HepG2 (cell line): ENCODE data around the gene SYTL1. TPM values are rescaled to one million over a fixed set of nuclear protein-coding genes. Genes with fewer than 3 reads are reported as not detected.

Source experiments
- DMTF1 ChIP-seq: sonication (generic); formaldehyde crosslinking; IDR thresholded peaks from 2 replicates; pipeline ENCODE4 v1.4.0; 2020; ENCODE audit warnings: mild to moderate bottlenecking, missing genetic modification reagents
- FOSL1 ChIP-seq: sonication (generic); formaldehyde crosslinking; IDR thresholded peaks from 2 replicates; pipeline ENCODE4 v1.9.0; 2021; ENCODE audit warnings: missing genetic modification reagents, borderline replicate concordance
- HOXD1 ChIP-seq: sonication (generic); formaldehyde crosslinking; IDR thresholded peaks from 2 replicates; pipeline ENCODE4 v1.5.0; 2020; ENCODE audit warnings: missing genetic modification reagents
- KDM5B ChIP-seq: sonication (generic); formaldehyde crosslinking; IDR thresholded peaks from 2 replicates; pipeline ENCODE4 v1.4.0; 2020; ENCODE audit warnings: missing genetic modification reagents, mild to moderate bottlenecking, borderline replicate concordance
- MAFK ChIP-seq, 2 experiments: IDR thresholded peaks in 1 of 2; conservative IDR thresholded peaks in 1 of 2; 2 replicates each; pipeline ENCODE4 v1.6.1; 2011; ENCODE audit warnings: improper control_type of control experiment in 2 of 2, low read length in 2 of 2
- NFYB ChIP-seq: sonication (generic); formaldehyde crosslinking; IDR thresholded peaks from 2 replicates; pipeline ENCODE4 v1.4.0; 2020; ENCODE audit warnings: missing genetic modification reagents
- SAFB2 ChIP-seq: sonication (generic); formaldehyde crosslinking; IDR thresholded peaks from 2 replicates; pipeline ENCODE4 v1.5.1; 2020; ENCODE audit warnings: missing genetic modification reagents, low read depth, mild to moderate bottlenecking, borderline replicate concordance
- U2AF1 ChIP-seq: fragments of 200-400 bp; formaldehyde crosslinking; optimal IDR thresholded peaks from 2 replicates; pipeline ENCODE3; 2017; ENCODE audit warnings: mild to moderate bottlenecking, low read depth, low read length
- YEATS4 ChIP-seq: sonication (generic); formaldehyde crosslinking; IDR thresholded peaks from 2 replicates; pipeline ENCODE4 v1.4.0; 2020; ENCODE audit warnings: missing genetic modification reagents, borderline replicate concordance
- ZBTB3 ChIP-seq: sonication (generic); formaldehyde crosslinking; IDR thresholded peaks from 2 replicates; pipeline ENCODE4 v1.4.0; 2020; ENCODE audit warnings: low read depth, mild to moderate bottlenecking, moderate library complexity, missing genetic modification reagents, borderline replicate concordance
- ZNF329 ChIP-seq: sonication (generic); formaldehyde crosslinking; IDR thresholded peaks from 2 replicates; pipeline ENCODE4 v1.9.0; 2021; ENCODE audit warnings: low read depth, mild to moderate bottlenecking, missing genetic modification reagents
- ZNF333 ChIP-seq: sonication (generic); formaldehyde crosslinking; IDR thresholded peaks from 2 replicates; pipeline ENCODE4 v1.4.0; 2020; ENCODE audit warnings: mild to moderate bottlenecking, missing genetic modification reagents, borderline replicate concordance
- ZNF431 ChIP-seq: sonication (generic); formaldehyde crosslinking; IDR thresholded peaks from 2 replicates; pipeline ENCODE4 v1.9.0; 2022; ENCODE audit warnings: missing genetic modification reagents, low read depth, mild to moderate bottlenecking, borderline replicate concordance
- polyA plus RNA-seq, 8 experiments: library from polyadenylated mRNA; depleted of rRNA in 3 of 8; stranded (reverse) in 7 of 8; unstranded in 1 of 8; fragments of >200 nt; fragmentation: Illumina TruSeq in 4 of 8; extraction: Trizol in 4 of 8; gene quantifications; 2 replicates each; pipeline versions ENCODE4 v1.2.1 to v1.2.3, GENCODE V29; 2011 to 2016; ENCODE audit warnings: low read depth in 4 of 8, missing spikeins in 1 of 8, mixed read lengths in 1 of 8; ENCODE audit not compliant: insufficient read depth in 1 of 8
- total RNA-seq, 5 experiments: library from RNA; depleted of rRNA; stranded (reverse); fragments of >200 nt; fragmentation: Illumina TruSeq; extraction: Trizol; gene quantifications; 2 replicates each; pipeline ENCODE4 v1.2.3, GENCODE V29; 2016; ENCODE audit warnings: low read depth in 1 of 5
- TF ChIP-seq, protein P1 (sequence below): sonication (generic); formaldehyde crosslinking; IDR thresholded peaks from 2 replicates; pipeline ENCODE4 v1.5.1; 2020; ENCODE audit warnings: mild to moderate bottlenecking, missing genetic modification reagents, moderate library complexity
- TF ChIP-seq, protein P2 (sequence below): sonication (generic); formaldehyde crosslinking; IDR thresholded peaks from 2 replicates; pipeline ENCODE4 v1.4.0; 2020; ENCODE audit warnings: missing genetic modification reagents
- TF ChIP-seq, protein P3 (sequence below): sonication (generic); formaldehyde crosslinking; IDR thresholded peaks from 2 replicates; pipeline ENCODE4 v1.8.0; 2022; ENCODE audit warnings: missing genetic modification reagents, mild to moderate bottlenecking, inconsistent platforms, borderline replicate concordance

The SYTL1 gene
- total and polyA plus RNA-seq, 2 of the 13 experiments (the other 11 are each of a cell fraction or from before 2014, with no cell fraction given), result 11.1 to 17.8 TPM

DNA sequence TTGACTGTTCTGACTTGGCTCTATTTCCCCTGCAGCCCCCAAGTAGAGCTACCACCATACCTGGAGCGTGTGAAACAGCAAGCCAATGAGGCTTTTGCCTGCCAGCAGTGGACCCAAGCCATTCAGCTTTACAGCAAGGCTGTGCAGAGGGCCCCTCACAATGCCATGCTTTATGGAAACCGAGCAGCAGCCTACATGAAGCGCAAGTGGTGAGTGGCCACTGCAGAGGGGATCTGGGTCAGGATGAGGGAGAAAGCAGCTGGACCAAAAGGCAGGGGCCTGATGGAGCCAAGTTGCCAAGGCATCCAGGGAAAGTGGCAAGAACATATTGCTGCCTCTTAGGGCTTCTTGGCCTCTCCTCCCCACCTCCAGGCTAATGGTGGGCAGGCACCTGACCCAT lies 43.9 kb upstream of the SYTL1 start (continued):
- TF ChIP-seq, protein P1, sequence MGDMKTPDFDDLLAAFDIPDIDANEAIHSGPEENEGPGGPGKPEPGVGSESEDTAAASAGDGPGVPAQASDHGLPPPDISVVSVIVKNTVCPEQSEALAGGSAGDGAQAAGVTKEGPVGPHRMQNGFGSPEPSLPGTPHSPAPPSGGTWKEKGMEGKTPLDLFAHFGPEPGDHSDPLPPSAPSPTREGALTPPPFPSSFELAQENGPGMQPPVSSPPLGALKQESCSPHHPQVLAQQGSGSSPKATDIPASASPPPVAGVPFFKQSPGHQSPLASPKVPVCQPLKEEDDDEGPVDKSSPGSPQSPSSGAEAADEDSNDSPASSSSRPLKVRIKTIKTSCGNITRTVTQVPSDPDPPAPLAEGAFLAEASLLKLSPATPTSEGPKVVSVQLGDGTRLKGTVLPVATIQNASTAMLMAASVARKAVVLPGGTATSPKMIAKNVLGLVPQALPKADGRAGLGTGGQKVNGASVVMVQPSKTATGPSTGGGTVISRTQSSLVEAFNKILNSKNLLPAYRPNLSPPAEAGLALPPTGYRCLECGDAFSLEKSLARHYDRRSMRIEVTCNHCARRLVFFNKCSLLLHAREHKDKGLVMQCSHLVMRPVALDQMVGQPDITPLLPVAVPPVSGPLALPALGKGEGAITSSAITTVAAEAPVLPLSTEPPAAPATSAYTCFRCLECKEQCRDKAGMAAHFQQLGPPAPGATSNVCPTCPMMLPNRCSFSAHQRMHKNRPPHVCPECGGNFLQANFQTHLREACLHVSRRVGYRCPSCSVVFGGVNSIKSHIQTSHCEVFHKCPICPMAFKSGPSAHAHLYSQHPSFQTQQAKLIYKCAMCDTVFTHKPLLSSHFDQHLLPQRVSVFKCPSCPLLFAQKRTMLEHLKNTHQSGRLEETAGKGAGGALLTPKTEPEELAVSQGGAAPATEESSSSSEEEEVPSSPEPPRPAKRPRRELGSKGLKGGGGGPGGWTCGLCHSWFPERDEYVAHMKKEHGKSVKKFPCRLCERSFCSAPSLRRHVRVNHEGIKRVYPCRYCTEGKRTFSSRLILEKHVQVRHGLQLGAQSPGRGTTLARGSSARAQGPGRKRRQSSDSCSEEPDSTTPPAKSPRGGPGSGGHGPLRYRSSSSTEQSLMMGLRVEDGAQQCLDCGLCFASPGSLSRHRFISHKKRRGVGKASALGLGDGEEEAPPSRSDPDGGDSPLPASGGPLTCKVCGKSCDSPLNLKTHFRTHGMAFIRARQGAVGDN (CRISPR knock-in tag), result no peak
- TF ChIP-seq DMTF1 (no peak), ZNF333 (CRISPR knock-in tag) (no peak), NFYB (CRISPR knock-in tag) (no peak), FOSL1 (CRISPR knock-in tag) (no peak), SAFB2 (CRISPR knock-in tag) (no peak), HOXD1 (no peak), YEATS4 (no peak), KDM5B (no peak), ZNF329 (CRISPR knock-in tag) (no peak), MAFK (conservative IDR thresholded peaks at IDR 0.05 in 1 of 2, IDR thresholded peaks at IDR 0.05 in 1 of 2; ENCODE audit: low read length in 2 of 2) (no peak), ZNF431 (no peak), U2AF1 (no peak), ZBTB3 (CRISPR knock-in tag) (no peak)
- TF ChIP-seq, protein P2, sequence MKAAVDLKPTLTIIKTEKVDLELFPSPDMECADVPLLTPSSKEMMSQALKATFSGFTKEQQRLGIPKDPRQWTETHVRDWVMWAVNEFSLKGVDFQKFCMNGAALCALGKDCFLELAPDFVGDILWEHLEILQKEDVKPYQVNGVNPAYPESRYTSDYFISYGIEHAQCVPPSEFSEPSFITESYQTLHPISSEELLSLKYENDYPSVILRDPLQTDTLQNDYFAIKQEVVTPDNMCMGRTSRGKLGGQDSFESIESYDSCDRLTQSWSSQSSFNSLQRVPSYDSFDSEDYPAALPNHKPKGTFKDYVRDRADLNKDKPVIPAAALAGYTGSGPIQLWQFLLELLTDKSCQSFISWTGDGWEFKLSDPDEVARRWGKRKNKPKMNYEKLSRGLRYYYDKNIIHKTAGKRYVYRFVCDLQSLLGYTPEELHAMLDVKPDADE, result no peak
- TF ChIP-seq, protein P3, sequence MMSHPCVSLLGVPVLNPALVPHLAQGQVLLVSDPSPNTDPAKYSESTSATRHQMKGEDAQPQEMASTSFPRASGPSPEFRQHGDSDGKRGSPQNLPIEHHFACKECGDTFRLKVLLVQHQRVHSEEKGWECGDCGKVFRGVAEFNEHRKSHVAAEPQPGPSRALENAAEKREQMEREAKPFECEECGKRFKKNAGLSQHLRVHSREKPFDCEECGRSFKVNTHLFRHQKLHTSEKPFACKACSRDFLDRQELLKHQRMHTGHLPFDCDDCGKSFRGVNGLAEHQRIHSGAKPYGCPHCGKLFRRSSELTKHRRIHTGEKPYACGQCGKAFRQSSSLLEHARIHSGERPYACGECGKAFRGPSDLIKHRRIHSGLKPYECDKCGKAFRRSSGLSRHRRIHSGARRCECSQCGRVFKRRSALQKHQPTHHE, result no peak
